ENCODE results near the gene PTPN9.
"Not testable (repeated sequence)": the region's sequence is repeated elsewhere in the genome, so short reads cannot be mapped to it uniquely, and the experiment has no call there.

PTPN9 gene

GRCh38 chr15:75453703-75454470, 125.2 kb downstream of the PTPN9 start:
- DNase-seq (ENCODE audit: low spot score) = peak; percentile 100

GRCh38 chr15:75452865-75453702, 126.0 kb downstream of the PTPN9 start:
- DNase-seq (ENCODE audit: low spot score) = peak; percentile 9

- peak; percentile 84 for DNase-seq (ENCODE audit: low spot score)
Observed at GRCh38 chr15:75452364-75452864, 126.7 kb downstream of the PTPN9 start.

- DNase-seq (ENCODE audit: low spot score) = peak; percentile 100
Observed at GRCh38 chr15:75451674-75452363, 127.3 kb downstream of the PTPN9 start, which contains the start of gene SIN3A. Gene SIN3A (minus strand): TSS chr15:75451690. CDS start chr15:75430375, 21,315 bp downstream.

- no peak for DNase-seq (ENCODE audit: low spot score)
Observed at GRCh38 chr15:75451202-75451673, 127.9 kb downstream of the PTPN9 start.

GRCh38 chr15:75450307-75451201, 128.6 kb downstream of the PTPN9 start:
- DNase-seq (ENCODE audit: low spot score) = peak; percentile 93

GRCh38 chr15:75449585-75450306, 129.4 kb downstream of the PTPN9 start:
- DNase-seq (ENCODE audit: low spot score) = no peak

- not testable (repeated sequence) for DNase-seq (ENCODE audit: low spot score)
Observed at GRCh38 chr15:75448171-75448570, 130.9 kb downstream of the PTPN9 start.

- no peak for DNase-seq (ENCODE audit: low spot score)
Observed at GRCh38 chr15:75446151-75446550, 133.0 kb downstream of the PTPN9 start.

- DNase-seq (ENCODE audit: low spot score) = not testable (repeated sequence)
Observed at GRCh38 chr15:75445324-75445723, 133.8 kb downstream of the PTPN9 start.

- not testable (repeated sequence) for DNase-seq (ENCODE audit: low spot score)
Observed at GRCh38 chr15:75443972-75444453, 135.1 kb downstream of the PTPN9 start.

GRCh38 chr15:75437721-75438120, 141.4 kb downstream of the PTPN9 start:
- DNase-seq (ENCODE audit: low spot score) = no peak

GRCh38 chr15:75436881-75437280, 142.2 kb downstream of the PTPN9 start:
- DNase-seq (ENCODE audit: low spot score) = no peak

GRCh38 chr15:75431682-75432081, 147.4 kb downstream of the PTPN9 start:
- no peak for DNase-seq (ENCODE audit: low spot score)

- peak; percentile 7 for DNase-seq (ENCODE audit: low spot score)
Observed at GRCh38 chr15:75431270-75431669, 147.8 kb downstream of the PTPN9 start.

GRCh38 chr15:75430259-75430658, 148.9 kb downstream of the PTPN9 start:
- no peak for DNase-seq (ENCODE audit: low spot score)

- DNase-seq (ENCODE audit: low spot score) = no peak
Observed at GRCh38 chr15:75428152-75428551, 151.0 kb downstream of the PTPN9 start.

GRCh38 chr15:75425966-75426500, 153.1 kb downstream of the PTPN9 start:
- no peak for DNase-seq (ENCODE audit: low spot score)

- DNase-seq (ENCODE audit: low spot score) = no peak
Observed at GRCh38 chr15:75422554-75422953, 156.6 kb downstream of the PTPN9 start.

- no peak for DNase-seq (ENCODE audit: low spot score)
Observed at GRCh38 chr15:75420698-75421097, 158.4 kb downstream of the PTPN9 start.
